HepG2 (cell line): ENCODE results near the gene KCND3. TPM values are rescaled to one million over a fixed set of nuclear protein-coding genes. Genes with fewer than 3 reads are reported as not detected.

Experiments used
- ATAC-seq: fragments of 200-7000 bp; cut with Tn5 transposase; 3 replicates; pipeline ENCODE4 v1.9.1; 2020; ENCODE audit warnings: mild to moderate bottlenecking, moderate library complexity
- BruUV-seq: library from RNA; stranded (reverse); fragments of 400-500 nt; replicated peaks from 2 replicates; lab custom pipeline; 2021; lab: Mats Ljungman, UMichigan
- CTCF ChIA-PET: fragments of 300-600 bp; formaldehyde crosslinking; extraction: SDS; loops from one replicate; lab custom pipeline; 2021; ENCODE audit warnings: low total read pairs, inconsistent platforms, low intra/inter-chr PET ratio; lab: Yijun Ruan, JAX
- POLR2A ChIA-PET: fragments of 350-600 bp; sonication (Branson Sonifier 250); formaldehyde crosslinking; loops from one replicate; lab custom pipeline; 2020; ENCODE audit warnings: antibody characterized with exemption, inconsistent platforms; lab: Yijun Ruan, JAX
- DNase-seq: peaks from one replicate; pipeline ENCODE4 v3.0.0-alpha.2; 2015; ENCODE audit warnings: low spot score
- FAIRE-seq: peaks from 3 replicates; lab custom pipeline; 2011; peaks lifted over from hg19 to GRCh38; lab: Jason Lieb, UNC
- H2AFZ ChIP-seq: one replicate; pipeline ENCODE4 v1.6.1; 2011; ENCODE audit warnings: low read length, inconsistent platforms
- H3K27ac ChIP-seq: fragments of 300-600 bp; 3 replicates; pipeline ENCODE4 v1.8.0; 2011; ENCODE audit warnings: mixed run types, mild to moderate bottlenecking, mixed read lengths, low read length, inconsistent platforms; ENCODE audit not compliant: insufficient read depth; ENCODE audit errors: extremely low read length
- H3K27me3 ChIP-seq, 2 experiments: fragments of 200-600 bp in 1 of 2; 2 replicates in 1 of 2; 3 replicates in 1 of 2; pipeline versions ENCODE4 v1.6.0 to v1.8.0; 2011; ENCODE audit warnings: low read length in 2 of 2, mild to moderate bottlenecking in 2 of 2, moderate library complexity in 2 of 2, inconsistent platforms in 1 of 2; ENCODE audit not compliant: insufficient read depth in 2 of 2, control insufficient read depth in 1 of 2
- H3K36me3 ChIP-seq, 2 experiments: fragments of 200-600 bp in 1 of 2; replicated peaks in 1 of 2; 2 replicates in 1 of 2; 3 replicates in 1 of 2; pipeline versions ENCODE4 v1.5.1 to v1.8.0; 2011; ENCODE audit warnings: low read length in 2 of 2, inconsistent platforms in 1 of 2; ENCODE audit not compliant: insufficient read depth in 2 of 2, control insufficient read depth in 1 of 2
- H3K4me1 ChIP-seq: 2 replicates; pipeline ENCODE4 v1.5.1; 2012; ENCODE audit warnings: low read length, inconsistent platforms; ENCODE audit not compliant: insufficient read depth
- H3K4me2 ChIP-seq: 2 replicates; pipeline ENCODE4 v1.6.0; 2011; ENCODE audit warnings: low read depth, low read length, inconsistent platforms
- H3K4me3 ChIP-seq, 3 experiments: fragments of 200-600 bp in 1 of 3; sonication (generic), shearing (Covaris generic) in 1 of 3; replicated peaks in 1 of 3; 2 replicates each; pipeline ENCODE4 v1.5.1; 2011 to 2016; ENCODE audit warnings: low read length in 3 of 3, inconsistent platforms in 2 of 3, low read depth in 2 of 3, mild to moderate bottlenecking in 2 of 3, control low read depth in 1 of 3, mixed read lengths in 1 of 3; ENCODE audit not compliant: insufficient read depth in 1 of 3
- H3K79me2 ChIP-seq: one replicate; pipeline ENCODE4 v1.6.1; 2011; ENCODE audit warnings: low read length, inconsistent platforms; ENCODE audit not compliant: insufficient read depth
- H3K9ac ChIP-seq: 2 replicates; pipeline ENCODE4 v1.6.0; 2011; ENCODE audit warnings: mild to moderate bottlenecking, low read depth, low read length, inconsistent platforms; ENCODE audit not compliant: insufficient read depth
- H3K9me3 ChIP-seq: 2 replicates; pipeline ENCODE4 v1.5.1; 2012; ENCODE audit warnings: mild to moderate bottlenecking, low read length
- H4K20me1 ChIP-seq: 2 replicates; pipeline ENCODE4 v1.6.0; 2011; ENCODE audit warnings: inconsistent platforms, mild to moderate bottlenecking, low read length, moderate library complexity; ENCODE audit not compliant: insufficient read depth
- CHD2 ChIP-seq: IDR thresholded peaks from 2 replicates; pipeline ENCODE4 v1.6.1; 2011; ENCODE audit warnings: low read depth, low read length, improper control_type of control experiment
- STAG1 ChIP-seq: sonication (generic); formaldehyde crosslinking; IDR thresholded peaks from 2 replicates; pipeline ENCODE4 v1.4.0; 2020; ENCODE audit warnings: missing genetic modification reagents
- ZFX ChIP-seq: sonication (generic); formaldehyde crosslinking; IDR thresholded peaks from 2 replicates; pipeline ENCODE4 v1.4.0; 2020; ENCODE audit warnings: mild to moderate bottlenecking, low read depth, missing genetic modification reagents, moderate library complexity
- ZNF772 ChIP-seq: sonication (generic); formaldehyde crosslinking; IDR thresholded peaks from 2 replicates; pipeline ENCODE4 v1.5.0; 2020; ENCODE audit warnings: mild to moderate bottlenecking, missing genetic modification reagents
- ZNF777 ChIP-seq: sonication (generic); formaldehyde crosslinking; IDR thresholded peaks from 2 replicates; pipeline ENCODE4 v1.4.0; 2020; ENCODE audit warnings: missing genetic modification reagents
- ZNF839 ChIP-seq: sonication (generic); formaldehyde crosslinking; IDR thresholded peaks from 2 replicates; pipeline ENCODE4 v1.4.0; 2020; ENCODE audit warnings: missing genetic modification reagents, mild to moderate bottlenecking, borderline replicate concordance
- WGBS: methylation state at CpG from one replicate; pipeline ENCODE4 v1.1.6; 2017; ENCODE audit warnings: low lambda C conversion rate; 5-methylcytosine and 5-hydroxymethylcytosine counted together
- in situ Hi-C: cut with HindIII; loops from 2 replicates; pipeline ENCODE4 v1.10.0; 2017; ENCODE audit warnings: low pct_unique_long_range_greater_than_20kb; ENCODE audit not compliant: extremely low pct_ligation_motif_present
- intact Hi-C: fragments of 100-400 bp; cut with micrococcal nuclease; formaldehyde crosslinking; loops from one replicate; pipeline ENCODE4 v1.10.0; 2022; ENCODE audit not compliant: unreplicated experiment
- polyA plus RNA-seq, 8 experiments: library from polyadenylated mRNA; depleted of rRNA in 3 of 8; stranded (reverse) in 7 of 8; unstranded in 1 of 8; fragments of >200 nt; fragmentation: Illumina TruSeq in 4 of 8; extraction: Trizol in 4 of 8; gene quantifications; 2 replicates each; pipeline versions ENCODE4 v1.2.1 to v1.2.3, GENCODE V29; 2011 to 2016; ENCODE audit warnings: low read depth in 4 of 8, missing spikeins in 1 of 8, mixed read lengths in 1 of 8; ENCODE audit not compliant: insufficient read depth in 1 of 8
- total RNA-seq, 5 experiments: library from RNA; depleted of rRNA; stranded (reverse); fragments of >200 nt; fragmentation: Illumina TruSeq; extraction: Trizol; gene quantifications; 2 replicates each; pipeline ENCODE4 v1.2.3, GENCODE V29; 2016; ENCODE audit warnings: low read depth in 1 of 5

The KCND3 gene
- total and polyA plus RNA-seq, 2 of the 13 experiments (the other 11 are each of a cell fraction or from before 2014, with no cell fraction given) = 0.04 TPM; not detected in 1

DNA sequence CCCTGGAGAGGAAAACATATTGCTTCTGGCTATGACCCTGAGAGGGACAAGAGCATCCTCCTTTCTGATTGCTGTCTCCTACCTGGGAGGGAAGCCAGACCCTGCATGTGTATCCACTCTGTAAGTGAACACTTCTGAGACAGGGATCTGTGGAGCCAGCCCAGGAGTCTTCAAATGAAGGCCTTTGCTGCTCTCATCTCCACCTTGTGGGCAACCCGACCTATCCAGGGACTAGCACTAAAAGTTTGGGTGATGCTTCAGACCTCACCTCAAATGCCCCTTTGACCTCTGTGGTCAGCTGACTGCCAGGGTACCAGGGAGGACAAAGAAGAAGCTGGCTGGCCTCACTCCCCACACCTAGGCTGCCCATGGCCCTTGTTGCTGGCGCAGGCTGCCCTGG is 64.7 kb downstream of the KCND3 start:
- H3K36me3 ChIP-seq = no peaks in the 10 kb centered on the region
- no peak overlapping the region for H3K27ac ChIP-seq
- no peak for ATAC-seq
- ChIA-PET POLR2A (no interaction called here), CTCF (no interaction called here)
- no peaks in the 10 kb centered on the region for H3K79me2 ChIP-seq
- TF ChIP-seq CHD2 = no peak
- no peak for TF ChIP-seq ZNF772 (CRISPR knock-in tag)
- no peak for TF ChIP-seq ZFX (CRISPR knock-in tag)
- WGBS = no CpG with 5 or more reads among the region's 2 CpGs
- no peaks in the 10 kb centered on the region for H4K20me1 ChIP-seq
- no TSS peak for BruUV-seq
- no peaks in the 10 kb centered on the region for H3K4me1 ChIP-seq
- no peak overlapping the region for H2AFZ ChIP-seq
- no peak overlapping the region for H3K4me3 ChIP-seq
- no peak overlapping the region for H3K9ac ChIP-seq
- no peak overlapping the region for H3K4me2 ChIP-seq
- intact Hi-C loops (no loop called here), in situ Hi-C loops (no loop called here)
- no peaks in the 10 kb centered on the region for H3K27me3 ChIP-seq
- no peaks in the 10 kb centered on the region for H3K9me3 ChIP-seq
- DNase-seq = no peak
- no peak for FAIRE-seq

DNA sequence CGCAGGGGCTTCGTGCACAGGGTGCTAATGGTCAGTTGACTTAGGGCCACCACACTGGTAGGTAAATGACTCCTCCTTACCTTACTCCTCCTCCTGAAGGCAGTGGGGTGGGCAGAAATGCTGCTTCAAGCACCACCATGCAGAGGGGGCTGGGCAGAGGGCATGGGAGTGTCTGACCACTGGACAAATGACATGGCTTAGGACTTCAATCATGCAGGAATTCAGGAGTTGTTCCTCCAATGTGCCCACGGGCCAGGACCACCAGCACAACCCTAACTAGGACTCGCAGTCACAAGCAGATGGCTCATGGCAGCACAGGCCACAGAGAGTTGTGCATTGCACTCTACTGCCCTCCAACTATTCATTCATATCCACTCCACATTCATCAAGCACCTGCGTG is 65.7 kb downstream of the KCND3 start:
- CTCF ChIA-PET = no interaction called here
- H3K79me2 ChIP-seq = no peaks in the 10 kb centered on the region
- no peaks in the 10 kb centered on the region for H3K36me3 ChIP-seq
- no peaks in the 10 kb centered on the region for H3K9me3 ChIP-seq
- WGBS = 59% methylated on average over 3 of the region's 5 CpGs
- TF ChIP-seq STAG1 (no peak), ZNF777 (CRISPR knock-in tag) (no peak), ZNF839 (no peak)
- no peak for ATAC-seq
- POLR2A ChIA-PET = no interaction called here
- FAIRE-seq = no peak
- intact Hi-C loops = no loop called here
- no TSS peak for BruUV-seq
- in situ Hi-C loops = no loop called here
- no peak overlapping the region for H3K27ac ChIP-seq
- no peaks in the 10 kb centered on the region for H3K4me1 ChIP-seq
- H3K27me3 ChIP-seq = no peaks in the 10 kb centered on the region
- H4K20me1 ChIP-seq = no peaks in the 10 kb centered on the region
- H3K4me3 ChIP-seq = no peak overlapping the region
- H3K4me2 ChIP-seq = no peak overlapping the region
- H2AFZ ChIP-seq = no peak overlapping the region
- no peak overlapping the region for H3K9ac ChIP-seq
- no peak for DNase-seq
